WERI-Rb-1 (cell line): ENCODE measurements around the gene SHROOM4.

Source experiments
- DNase-seq: peaks from one replicate; pipeline ENCODE4 v3.0.0-alpha.2; 2020
- H3K27ac ChIP-seq: fragments of 250-450 bp; sonication (Bioruptor Pico); 2 replicates; pipeline ENCODE4 v1.5.1; 2020; ENCODE audit warnings: mild to moderate bottlenecking, moderate library complexity
- H3K27me3 ChIP-seq: fragments of 250-450 bp; sonication (Bioruptor Pico); 2 replicates; pipeline ENCODE4 v1.5.1; 2021; ENCODE audit warnings: mild to moderate bottlenecking, low read depth, moderate library complexity; ENCODE audit not compliant: insufficient read depth, severe bottlenecking
- H3K36me3 ChIP-seq: fragments of 250-450 bp; sonication (Bioruptor Pico); 2 replicates; pipeline ENCODE4 v1.5.1; 2020; ENCODE audit warnings: mild to moderate bottlenecking, moderate library complexity
- H3K4me3 ChIP-seq: 2 replicates; pipeline ENCODE4 v1.5.1; 2011; ENCODE audit warnings: low read depth, mild to moderate bottlenecking, control low read depth, low read length
- H3K9me3 ChIP-seq: fragments of 250-450 bp; sonication (Bioruptor Pico); 2 replicates; pipeline ENCODE4 v1.5.1; 2021; ENCODE audit warnings: mild to moderate bottlenecking, moderate library complexity; ENCODE audit not compliant: severe bottlenecking
- CTCF ChIP-seq: IDR thresholded peaks from 2 replicates; pipeline ENCODE4 v1.5.1; 2011; ENCODE audit warnings: low read depth, mild to moderate bottlenecking, control low read depth, inconsistent platforms, low read length

Gene SHROOM4

GRCh38 chrX:50776248-50776647, 37.7 kb downstream of the SHROOM4 start:
- H3K4me3 ChIP-seq, result no peak overlapping the region

GRCh38 chrX:50771382-50771781, 42.6 kb downstream of the SHROOM4 start:
- no peak for TF ChIP-seq CTCF
- Histone ChIP-seq H3K27ac (no peak overlapping the region), H3K36me3 (no peaks in the 10 kb centered on the region), H3K9me3 (no peaks in the 10 kb centered on the region), H3K4me3 (no peak overlapping the region), H3K27me3 (peaks cover 17% of the 10 kb centered on the region)
- no peak for DNase-seq

More at GRCh38 chrX:50776248-50776647, 37.7 kb downstream of the SHROOM4 start:
- no peaks in the 10 kb centered on the region for H3K9me3 ChIP-seq
- H3K27ac ChIP-seq, result no peak overlapping the region
- H3K36me3 ChIP-seq, result no peaks in the 10 kb centered on the region
- peaks cover 13% of the 10 kb centered on the region for H3K27me3 ChIP-seq
- TF ChIP-seq CTCF, result no peak
- DNase-seq, result no peak

GRCh38 chrX:50770702-50771101, 43.3 kb downstream of the SHROOM4 start:
- Histone ChIP-seq H3K9me3 (no peaks in the 10 kb centered on the region), H3K27me3 (peaks cover 20% of the 10 kb centered on the region), H3K36me3 (no peaks in the 10 kb centered on the region), H3K4me3 (no peak overlapping the region), H3K27ac (no peak overlapping the region)
- no peak for DNase-seq
- no peak for TF ChIP-seq CTCF

GRCh38 chrX:50769389-50770063, 44.5 kb downstream of the SHROOM4 start:
- Histone ChIP-seq H3K36me3 (no peaks in the 10 kb centered on the region), H3K4me3 (no peak overlapping the region), H3K9me3 (no peaks in the 10 kb centered on the region), H3K27ac (no peak overlapping the region), H3K27me3 (peaks cover 23% of the 10 kb centered on the region)
- DNase-seq, result no peak
- TF ChIP-seq CTCF, result no peak

GRCh38 chrX:50768801-50769200, 45.2 kb downstream of the SHROOM4 start:
- no peak overlapping the region for H3K27ac ChIP-seq
- peaks cover 26% of the 10 kb centered on the region for H3K27me3 ChIP-seq
- no peak for DNase-seq
- H3K4me3 ChIP-seq, result no peak overlapping the region
- TF ChIP-seq CTCF, result no peak
- no peaks in the 10 kb centered on the region for H3K9me3 ChIP-seq
- H3K36me3 ChIP-seq, result no peaks in the 10 kb centered on the region

GRCh38 chrX:50765986-50766385, 48.0 kb downstream of the SHROOM4 start:
- TF ChIP-seq CTCF, result no peak
- Histone ChIP-seq H3K36me3 (no peaks in the 10 kb centered on the region), H3K27me3 (peaks cover 29% of the 10 kb centered on the region), H3K4me3 (no peak overlapping the region), H3K27ac (no peak overlapping the region), H3K9me3 (no peaks in the 10 kb centered on the region)
- no peak for DNase-seq
